A673 (cell line): Measurements from ENCODE around the gene PDIK1L. TPM values are rescaled to one million over a fixed set of nuclear protein-coding genes. Genes with fewer than 3 reads are reported as not detected.
A peak's percentile ranks its signal among the peaks of the same experiment; 100 is the strongest.

Experiments
- BruUV-seq: library from RNA; stranded (reverse); fragments of 400-500 nt; replicated peaks from 2 replicates; lab custom pipeline; 2021; lab: Mats Ljungman, UMichigan
- CTCF ChIA-PET: fragments of 300-600 bp; sonication (Branson Sonifier 250); formaldehyde crosslinking; loops from one replicate; lab custom pipeline; 2022; ENCODE audit warnings: antibody characterized with exemption; lab: Charles Lee
- POLR2A ChIA-PET: fragments of 300-600 bp; sonication (Branson Sonifier 250); formaldehyde crosslinking; loops from one replicate; lab custom pipeline; 2022; ENCODE audit warnings: antibody characterized with exemption; ENCODE audit not compliant: low non-redundant PET; lab: Charles Lee
- DNase-seq: peaks from one replicate; pipeline ENCODE4 v3.0.0-alpha.2; 2015; ENCODE audit warnings: low spot score
- H3K27ac ChIP-seq: fragments of 200-600 bp; sonication (generic); 2 replicates; pipeline ENCODE4 v1.5.1; 2016; ENCODE audit warnings: mixed run types, low read depth, mild to moderate bottlenecking, mixed read lengths, antibody characterized with exemption, low read length; ENCODE audit not compliant: poor library complexity, severe bottlenecking
- H3K27me3 ChIP-seq: fragments of 200-600 bp; sonication (generic); replicated peaks from 2 replicates; pipeline ENCODE4 v1.6.1; 2017; ENCODE audit warnings: mixed run types, low read depth, mild to moderate bottlenecking, mixed read lengths, antibody characterized with exemption, low read length; ENCODE audit not compliant: insufficient read depth, poor library complexity
- H3K36me3 ChIP-seq: fragments of 200-600 bp; sonication (generic); 2 replicates; pipeline ENCODE4 v1.6.1; 2016; ENCODE audit warnings: mixed run types, mild to moderate bottlenecking, mixed read lengths, antibody characterized with exemption, low read length; ENCODE audit not compliant: insufficient read depth, poor library complexity, severe bottlenecking
- H3K4me1 ChIP-seq: fragments of 200-600 bp; sonication (generic); 2 replicates; pipeline ENCODE4 v1.6.1; 2017; ENCODE audit warnings: mixed run types, mild to moderate bottlenecking, mixed read lengths, antibody characterized with exemption, low read length; ENCODE audit not compliant: insufficient read depth, poor library complexity, severe bottlenecking
- H3K4me3 ChIP-seq: fragments of 200-600 bp; sonication (generic); 2 replicates; pipeline ENCODE4 v1.5.1; 2016; ENCODE audit warnings: low read depth, mixed run types, mild to moderate bottlenecking, mixed read lengths, low read length; ENCODE audit not compliant: poor library complexity, severe bottlenecking
- H3K9me3 ChIP-seq: fragments of 200-600 bp; sonication (generic); 2 replicates; pipeline ENCODE4 v1.6.1; 2016; ENCODE audit warnings: mixed run types, low read depth, mild to moderate bottlenecking, mixed read lengths, antibody characterized with exemption, low read length; ENCODE audit not compliant: poor library complexity, severe bottlenecking
- EZH2 ChIP-seq: fragments of 200-600 bp; sonication (generic); IDR thresholded peaks from 2 replicates; pipeline ENCODE4 v1.6.1; 2017; ENCODE audit warnings: borderline replicate concordance, low read depth, mild to moderate bottlenecking, mixed read lengths, antibody characterized with exemption, low read length; ENCODE audit not compliant: poor library complexity, severe bottlenecking
- intact Hi-C: fragments of 100-400 bp; cut with micrococcal nuclease; formaldehyde crosslinking; loops from one replicate; pipeline ENCODE4 v1.10.0; 2022; ENCODE audit not compliant: unreplicated experiment
- total RNA-seq: library from RNA; stranded (reverse); gene quantifications from 2 replicates; pipeline ENCODE4 v1.2.3, GENCODE V29; 2021
- TF ChIP-seq, protein P1 (sequence below): fragments of 300-800, 200-600 bp; sonication (generic); conservative IDR thresholded peaks from 2 replicates; pipeline ENCODE4 v1.5.1; 2017; ENCODE audit warnings: low read depth, mild to moderate bottlenecking, antibody characterized with exemption, low read length, moderate library complexity, mixed read lengths

Gene PDIK1L
- total RNA-seq, 1 experiment from 2014 or later, result 12.9 TPM

DNA sequence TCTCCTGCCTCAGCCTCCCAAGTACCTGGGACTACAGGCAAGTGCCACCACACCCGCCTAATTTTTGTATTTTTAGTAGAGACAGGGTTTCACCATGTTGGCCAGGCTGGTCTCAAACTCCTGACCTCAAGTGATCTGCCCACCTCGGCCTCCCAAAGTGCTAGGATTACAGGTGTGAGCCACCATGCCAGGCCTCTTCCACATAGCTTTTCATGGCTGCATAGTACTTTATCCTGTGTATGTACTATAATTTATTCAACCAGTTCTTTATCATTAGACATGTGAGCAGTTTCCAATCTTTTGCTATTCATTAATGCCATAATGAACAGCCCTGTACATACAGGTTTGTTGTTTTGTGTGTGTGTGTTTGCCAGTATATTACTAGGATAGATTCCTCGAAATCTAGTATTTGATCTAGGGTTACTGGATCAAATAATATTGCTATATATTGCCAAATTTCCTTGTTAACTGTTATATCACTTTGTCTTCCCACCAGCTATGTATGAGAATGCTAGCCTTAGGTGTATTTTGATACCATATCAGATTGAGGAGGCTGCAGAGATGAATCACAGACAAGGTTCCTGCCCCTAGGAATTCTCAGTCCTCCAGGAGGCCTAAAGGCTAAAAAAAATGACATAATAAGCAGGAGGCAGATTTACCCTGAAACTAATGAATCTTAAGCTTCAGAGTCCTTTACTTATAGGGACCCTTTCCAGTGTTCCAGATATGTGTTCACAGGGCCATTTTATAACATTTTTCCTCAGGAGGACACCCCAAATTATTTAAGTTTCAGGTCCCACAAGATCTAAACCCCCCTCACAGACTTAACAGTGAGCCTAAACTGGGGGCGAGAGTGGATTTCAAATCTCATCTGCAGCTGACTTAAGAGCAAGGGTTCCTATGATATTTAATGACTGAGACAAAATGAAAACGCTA lies 2.1 kb upstream of the PDIK1L start:
- no TSS peak for BruUV-seq

DNA sequence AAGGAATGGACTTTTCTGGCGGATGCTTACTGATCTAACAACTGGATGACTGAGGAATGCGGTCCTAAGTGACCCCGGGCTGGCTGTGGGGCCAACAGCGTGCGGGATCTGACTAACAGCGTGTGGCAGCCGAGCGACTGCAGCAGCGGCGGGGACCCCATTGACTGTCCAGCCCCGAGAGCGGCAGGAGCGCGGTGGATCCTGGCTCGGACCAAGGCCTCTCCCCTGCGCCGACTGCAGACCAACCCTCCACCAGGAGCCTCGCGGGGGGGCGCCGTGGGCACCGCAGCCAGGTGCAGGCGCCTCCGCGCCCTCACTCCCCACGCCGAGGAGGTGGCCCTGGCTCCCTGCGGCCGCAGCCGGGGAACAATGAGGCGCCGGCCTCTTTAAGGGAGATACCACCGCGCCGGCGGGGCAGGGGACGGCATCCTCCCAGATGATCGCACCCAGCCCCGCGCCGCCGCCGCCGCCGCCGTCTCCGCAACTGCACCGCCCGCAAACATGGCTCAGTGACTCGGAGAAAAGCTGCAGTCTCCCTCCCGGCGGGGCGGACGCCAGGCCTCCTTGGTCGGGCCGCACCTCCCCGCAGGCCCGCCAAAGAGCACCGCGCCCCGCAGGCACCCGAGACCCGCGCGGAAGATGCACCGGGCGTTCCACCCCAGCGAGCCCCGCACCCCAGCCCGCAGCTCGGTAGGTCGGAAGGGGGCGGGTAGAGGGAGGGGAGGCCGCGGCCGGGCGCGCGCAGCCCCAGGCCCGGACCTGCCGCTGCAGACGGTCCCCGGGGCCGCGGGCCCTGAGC lies 694 bp upstream of the PDIK1L start:
- Histone ChIP-seq H3K4me3 (peak overlapping the region; percentile 99), H3K36me3 (peaks cover 21% of the 10 kb centered on the region), H3K9me3 (no peaks in the 10 kb centered on the region), H3K27ac (peak overlapping the region; percentile 97), H3K4me1 (peaks cover 9% of the 10 kb centered on the region), H3K27me3 (no peaks in the 10 kb centered on the region)
- peak; percentile 82 for DNase-seq
- no peak for TF ChIP-seq EZH2
- TF ChIP-seq, protein P1, sequence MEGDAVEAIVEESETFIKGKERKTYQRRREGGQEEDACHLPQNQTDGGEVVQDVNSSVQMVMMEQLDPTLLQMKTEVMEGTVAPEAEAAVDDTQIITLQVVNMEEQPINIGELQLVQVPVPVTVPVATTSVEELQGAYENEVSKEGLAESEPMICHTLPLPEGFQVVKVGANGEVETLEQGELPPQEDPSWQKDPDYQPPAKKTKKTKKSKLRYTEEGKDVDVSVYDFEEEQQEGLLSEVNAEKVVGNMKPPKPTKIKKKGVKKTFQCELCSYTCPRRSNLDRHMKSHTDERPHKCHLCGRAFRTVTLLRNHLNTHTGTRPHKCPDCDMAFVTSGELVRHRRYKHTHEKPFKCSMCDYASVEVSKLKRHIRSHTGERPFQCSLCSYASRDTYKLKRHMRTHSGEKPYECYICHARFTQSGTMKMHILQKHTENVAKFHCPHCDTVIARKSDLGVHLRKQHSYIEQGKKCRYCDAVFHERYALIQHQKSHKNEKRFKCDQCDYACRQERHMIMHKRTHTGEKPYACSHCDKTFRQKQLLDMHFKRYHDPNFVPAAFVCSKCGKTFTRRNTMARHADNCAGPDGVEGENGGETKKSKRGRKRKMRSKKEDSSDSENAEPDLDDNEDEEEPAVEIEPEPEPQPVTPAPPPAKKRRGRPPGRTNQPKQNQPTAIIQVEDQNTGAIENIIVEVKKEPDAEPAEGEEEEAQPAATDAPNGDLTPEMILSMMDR, result no peak
- ChIA-PET CTCF (interaction anchor here (0.6 kb wide), 1 partner anchor 291 kb away, joined by 3 read pairs; the partner anchor contains the start of gene MTFR1L), POLR2A (no interaction called here)
- intact Hi-C loops, result no loop called here
- BruUV-seq, result no TSS peak

More for the DNA sequence above, 2.1 kb upstream of the PDIK1L start:
- CTCF ChIA-PET, result interaction anchor here (0.7 kb wide), 1 partner anchor 170 kb away, joined by 5 read pairs; no protein-coding TSS in a partner anchor
- Histone ChIP-seq H3K9me3 (no peaks in the 10 kb centered on the region), H3K27me3 (no peaks in the 10 kb centered on the region), H3K4me3 (peak overlapping the region; percentile 99), H3K36me3 (peaks cover 7% of the 10 kb centered on the region), H3K27ac (no peak overlapping the region), H3K4me1 (peaks cover 9% of the 10 kb centered on the region)
- intact Hi-C loops, result no loop called here
- TF ChIP-seq, protein P1, result no peak
- no peak for TF ChIP-seq EZH2
- POLR2A ChIA-PET, result no interaction called here
- DNase-seq, result no peak

DNA sequence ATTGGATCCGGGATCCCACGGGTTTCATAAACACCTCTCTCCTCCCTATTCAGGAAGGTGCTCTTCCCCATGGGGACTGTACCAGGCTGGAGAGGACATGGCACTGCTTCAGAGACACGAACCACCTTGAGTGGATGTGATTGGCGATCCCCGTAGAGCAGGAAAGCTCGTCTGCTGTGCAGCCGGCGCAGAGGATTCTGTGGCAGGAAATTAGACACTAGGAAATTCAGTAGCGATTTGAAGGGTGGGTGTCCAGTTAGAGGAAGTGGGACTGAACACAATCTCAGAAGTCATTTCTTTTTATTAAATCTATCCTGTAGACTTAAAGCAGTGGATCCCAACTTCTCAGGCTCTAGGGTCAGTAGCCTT lies 767 bp downstream of the PDIK1L start:
- peak; percentile 26 for DNase-seq
- Histone ChIP-seq H3K27ac (peak overlapping the region; percentile 97), H3K27me3 (no peaks in the 10 kb centered on the region), H3K4me3 (peak overlapping the region; percentile 99), H3K9me3 (no peaks in the 10 kb centered on the region), H3K4me1 (peaks cover 9% of the 10 kb centered on the region), H3K36me3 (peaks cover 21% of the 10 kb centered on the region)
- ChIA-PET CTCF (no interaction called here), POLR2A (no interaction called here)
- intact Hi-C loops, result no loop called here
- TF ChIP-seq, protein P1, result no peak
- no peak for TF ChIP-seq EZH2
- no TSS peak for BruUV-seq
